ENCODE results near the gene NAGA.
A peak's percentile ranks its signal among the peaks of the same experiment; 100 is the strongest.
"Not testable (repeated sequence)": the region's sequence is repeated elsewhere in the genome, so short reads cannot be mapped to it uniquely, and the experiment has no call there.

NAGA gene

DNA sequence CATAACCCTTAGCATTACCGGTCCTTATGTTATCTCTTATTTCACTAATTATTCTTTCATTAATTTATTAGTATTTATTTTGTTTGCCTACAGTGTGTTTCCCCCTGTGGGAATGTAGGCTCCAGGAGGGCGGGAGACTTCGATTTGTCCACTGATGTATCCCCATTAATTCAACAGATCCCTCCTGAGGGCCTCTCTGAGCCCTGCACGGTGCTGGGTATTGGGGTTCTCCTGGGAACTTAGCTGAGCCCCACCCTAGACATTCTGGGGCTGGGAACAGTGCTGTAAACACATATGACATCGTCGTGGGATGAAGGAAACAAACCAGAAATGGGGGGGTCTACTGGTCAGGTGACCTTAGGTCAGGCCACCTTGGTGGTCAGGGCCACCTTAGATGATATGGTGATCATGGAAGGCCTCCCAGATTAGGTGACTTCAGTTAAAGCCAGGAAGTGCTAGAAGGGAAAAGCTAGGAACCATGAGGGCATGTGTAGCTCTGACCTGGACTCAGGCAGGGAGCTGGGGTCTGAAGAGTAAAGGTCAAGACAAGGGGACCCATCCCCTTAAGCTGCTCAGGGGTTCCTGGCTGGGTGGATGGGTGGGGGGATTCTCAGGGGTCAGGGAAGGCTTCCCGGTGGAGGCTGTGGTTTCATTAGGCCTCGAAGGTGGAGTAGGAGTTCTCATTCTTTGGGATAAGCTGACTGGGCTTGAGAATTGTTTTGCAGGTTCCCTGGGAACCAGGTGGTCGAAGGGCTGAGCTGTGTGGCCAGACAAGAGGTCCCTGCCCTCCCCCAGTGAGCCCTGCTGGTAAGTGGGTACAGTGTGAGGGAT, 4.4 kb upstream of the NAGA start:
- H3K4me3 ChIP-seq (ENCODE audit: low read depth, low read length) = peak overlapping the region; percentile 60
- no peak for DNase-seq (ENCODE audit: low read depth, low spot score)
- no peak for TF ChIP-seq CTCF (IDR thresholded peaks at IDR 0.05; ENCODE audit: low read depth, low read length)
- in situ Hi-C loops (cut with HindIII; ENCODE audit: low sequenced_read_pairs) = no loop called here

GRCh38 chr22:42074132-42074811, 3.7 kb upstream of the NAGA start, which contains the start of gene PHETA2:
PHETA2 (plus strand) TSS chr22:42074248; CDS start chr22:42077294, 3,046 bp downstream.
- peak; percentile 41 for TF ChIP-seq CTCF (IDR thresholded peaks at IDR 0.05; ENCODE audit: low read depth, low read length)
- in situ Hi-C loops (cut with HindIII; ENCODE audit: low sequenced_read_pairs) = no loop called here
- H3K4me3 ChIP-seq (ENCODE audit: low read depth, low read length) = peak within 1 kb of the TSS; percentile 60
- DNase-seq (ENCODE audit: low read depth, low spot score) = peak; percentile 42

DNA sequence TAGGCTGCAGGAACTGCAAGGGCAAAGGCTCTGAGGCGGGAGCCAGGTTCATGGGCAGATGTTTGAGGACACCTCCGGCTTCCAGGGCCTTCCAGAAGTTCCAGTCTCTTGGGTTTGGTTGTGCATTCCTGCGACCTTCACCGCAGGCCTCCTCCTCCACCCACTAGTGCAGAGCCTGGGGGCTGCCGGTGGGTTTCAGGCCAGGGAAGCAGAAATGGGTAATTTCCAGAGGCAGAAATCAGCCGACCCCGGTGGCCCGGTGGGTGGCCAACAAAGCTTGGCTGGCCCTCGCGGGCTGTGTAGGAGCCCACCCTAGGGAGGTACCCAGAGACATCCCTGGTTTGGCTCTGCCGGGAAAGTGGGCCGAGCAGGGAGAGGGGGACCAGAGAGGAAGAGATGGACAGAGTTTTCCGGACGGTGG, 3.0 kb upstream of the NAGA start:
- DNase-seq (ENCODE audit: low read depth, low spot score) = no peak
- TF ChIP-seq CTCF (IDR thresholded peaks at IDR 0.05; ENCODE audit: low read depth, low read length) = no peak
- in situ Hi-C loops (cut with HindIII; ENCODE audit: low sequenced_read_pairs) = no loop called here
- peak overlapping the region; percentile 60 for H3K4me3 ChIP-seq (ENCODE audit: low read depth, low read length)

DNA sequence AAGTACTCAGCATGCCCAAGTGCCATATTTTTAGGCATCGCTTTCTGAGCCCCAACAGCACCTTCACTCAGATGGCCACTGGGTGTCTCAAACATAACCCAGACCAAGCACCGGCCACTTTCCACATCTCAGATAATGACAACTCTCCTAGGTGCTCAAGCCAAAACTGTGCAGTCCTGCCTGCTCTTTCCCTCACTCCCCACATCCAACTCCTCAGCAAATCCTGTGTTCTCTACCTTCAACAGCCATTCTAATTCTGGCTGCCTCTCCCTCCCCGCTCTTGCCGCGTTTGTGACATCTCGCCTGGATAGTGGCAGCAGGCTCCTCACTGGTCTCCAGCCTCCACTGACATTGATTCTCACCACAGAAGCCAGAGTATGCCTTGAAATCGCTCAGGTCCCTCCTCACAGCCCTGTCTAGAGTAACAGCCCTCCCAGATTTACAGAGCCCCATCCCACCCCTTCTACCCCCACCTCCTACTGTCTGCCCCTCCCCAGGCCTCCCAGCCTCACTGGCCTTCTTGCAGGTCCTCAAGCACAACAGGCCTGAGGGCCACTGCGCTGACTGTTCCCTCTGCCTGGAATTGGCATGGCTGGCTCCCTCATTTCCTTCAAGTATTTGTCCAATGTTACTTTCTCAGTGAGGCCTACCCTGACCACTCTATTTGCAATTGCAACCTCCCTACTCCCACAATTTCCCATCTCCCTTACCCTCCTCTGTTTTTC, 2.2 kb upstream of the NAGA start:
- no peak for TF ChIP-seq CTCF (IDR thresholded peaks at IDR 0.05; ENCODE audit: low read depth, low read length)
- H3K4me3 ChIP-seq (ENCODE audit: low read depth, low read length) = no peak overlapping the region
- in situ Hi-C loops (cut with HindIII; ENCODE audit: low sequenced_read_pairs) = no loop called here
- no peak for DNase-seq (ENCODE audit: low read depth, low spot score)

DNA sequence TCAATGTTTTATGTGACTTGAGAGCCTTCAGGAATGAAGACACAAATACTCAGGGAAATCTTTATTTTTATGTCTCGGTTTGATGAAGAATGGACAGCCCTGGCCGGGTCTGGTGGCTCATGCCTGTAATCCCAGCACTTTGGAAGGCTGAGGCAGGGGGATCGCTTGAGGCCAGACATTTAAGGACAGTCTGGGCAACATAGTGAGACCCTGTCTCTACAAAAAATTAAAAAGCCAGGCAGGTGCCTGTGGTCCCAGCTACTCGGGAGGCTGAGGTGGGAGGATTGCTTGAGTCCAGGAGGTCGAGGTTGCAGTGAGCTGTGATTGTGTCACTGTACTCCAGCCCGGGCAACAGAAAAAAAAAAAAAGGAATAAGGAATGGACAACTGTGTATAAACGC, 896 bp upstream of the NAGA start:
- in situ Hi-C loops (cut with HindIII; ENCODE audit: low sequenced_read_pairs); DNase-seq (ENCODE audit: low read depth, low spot score); H3K4me3 ChIP-seq (ENCODE audit: low read depth, low read length): not testable (repeated sequence)

DNA sequence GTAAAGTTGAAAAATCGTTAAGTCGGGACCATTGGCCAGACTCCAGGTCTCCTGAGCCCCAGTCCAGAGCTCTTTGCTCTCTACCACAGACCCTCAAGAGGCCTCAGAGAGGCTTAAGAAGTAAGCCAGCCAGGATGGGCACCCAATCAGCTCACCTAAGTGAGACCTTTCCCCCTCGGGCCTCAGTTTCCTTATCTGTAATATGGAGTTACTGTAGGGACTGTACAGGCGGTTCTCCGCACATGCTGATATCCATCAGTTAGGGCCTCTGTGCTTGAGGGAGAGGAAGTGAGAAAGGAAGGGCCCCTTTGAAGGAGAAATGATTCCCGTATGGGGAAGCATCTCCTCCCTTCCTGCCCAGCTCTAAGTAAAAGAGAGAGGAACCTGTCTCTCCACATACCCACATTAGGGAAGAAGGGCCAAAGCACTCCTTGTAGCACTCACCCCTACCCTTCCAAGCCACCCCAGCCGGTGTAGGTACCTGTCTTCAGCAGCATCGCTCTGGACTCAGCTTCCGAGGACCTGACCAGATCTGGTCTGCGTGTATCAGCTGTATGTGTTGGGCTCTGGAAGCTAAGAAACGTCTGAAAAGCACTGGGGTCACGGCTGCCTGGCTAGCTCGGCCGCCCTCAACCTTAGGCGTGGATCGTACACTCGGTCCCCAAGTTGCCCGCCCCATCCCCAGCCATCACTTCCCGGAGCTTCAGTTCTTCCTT, 653 bp downstream of the NAGA start:
- no peak for TF ChIP-seq CTCF (IDR thresholded peaks at IDR 0.05; ENCODE audit: low read depth, low read length)
- H3K4me3 ChIP-seq (ENCODE audit: low read depth, low read length) = peak overlapping the region; percentile 58
- in situ Hi-C loops (cut with HindIII; ENCODE audit: low sequenced_read_pairs) = no loop called here
- peak; percentile 7 for DNase-seq (ENCODE audit: low read depth, low spot score)
